GM23338 (cell line): Measurements from ENCODE around the gene OTUD3.

Source experiments
- CREB1 ChIP-seq: fragments of 250-450 bp; sonication (Bioruptor Pico); IDR thresholded peaks from 2 replicates; pipeline ENCODE4 v1.5.0; 2020; ENCODE audit warnings: low read depth, mild to moderate bottlenecking, moderate library complexity
- EZH2 ChIP-seq: fragments of 200-600 bp; sonication (generic); IDR thresholded peaks from one replicate; pipeline ENCODE4 v1.8.0; 2017; ENCODE audit warnings: antibody characterized with exemption, mild to moderate bottlenecking, low read depth; ENCODE audit not compliant: unreplicated experiment
- EZH2phosphoT487 ChIP-seq: fragments of 200-600 bp; sonication (generic); IDR thresholded peaks from one replicate; pipeline ENCODE4 v1.8.1; 2018; ENCODE audit warnings: antibody characterized with exemption; ENCODE audit not compliant: unreplicated experiment
- JUNB ChIP-seq: IDR thresholded peaks from one replicate; pipeline ENCODE4 v1.6.1; 2016; ENCODE audit warnings: antibody characterized with exemption; ENCODE audit not compliant: unreplicated experiment
- POLR2AphosphoS5 ChIP-seq: IDR thresholded peaks from 2 replicates; pipeline ENCODE4 v1.6.1; 2016; ENCODE audit warnings: antibody characterized with exemption, low read depth
- ZNF331 ChIP-seq: fragments of 250-450 bp; sonication (Bioruptor Pico); IDR thresholded peaks from 2 replicates; pipeline ENCODE4 v1.5.0; 2020; ENCODE audit warnings: low read depth, mild to moderate bottlenecking, moderate library complexity
- TF ChIP-seq, protein P1 (sequence below), 2 experiments: fragments of 200-600 bp in 1 of 2; sonication (generic) in 1 of 2; conservative IDR thresholded peaks; 2 replicates each; pipeline versions ENCODE4 v1.5.1 to v1.6.1; 2016 to 2017; ENCODE audit warnings: antibody characterized with exemption in 2 of 2, low read depth in 2 of 2, mild to moderate bottlenecking in 2 of 2, moderate library complexity in 1 of 2
- TF ChIP-seq, protein P2 (sequence below): IDR thresholded peaks from 2 replicates; pipeline ENCODE4 v1.6.1; 2016; ENCODE audit warnings: antibody characterized with exemption
- TF ChIP-seq, protein P3 (sequence below): fragments of 250-450 bp; sonication (Bioruptor Pico); IDR thresholded peaks from 2 replicates; pipeline ENCODE4 v1.5.0; 2020; ENCODE audit warnings: mild to moderate bottlenecking, moderate library complexity
- TF ChIP-seq, protein P4 (sequence below): IDR thresholded peaks from one replicate; pipeline ENCODE4 v1.6.1; 2018; ENCODE audit warnings: antibody characterized with exemption; ENCODE audit not compliant: unreplicated experiment

DNA sequence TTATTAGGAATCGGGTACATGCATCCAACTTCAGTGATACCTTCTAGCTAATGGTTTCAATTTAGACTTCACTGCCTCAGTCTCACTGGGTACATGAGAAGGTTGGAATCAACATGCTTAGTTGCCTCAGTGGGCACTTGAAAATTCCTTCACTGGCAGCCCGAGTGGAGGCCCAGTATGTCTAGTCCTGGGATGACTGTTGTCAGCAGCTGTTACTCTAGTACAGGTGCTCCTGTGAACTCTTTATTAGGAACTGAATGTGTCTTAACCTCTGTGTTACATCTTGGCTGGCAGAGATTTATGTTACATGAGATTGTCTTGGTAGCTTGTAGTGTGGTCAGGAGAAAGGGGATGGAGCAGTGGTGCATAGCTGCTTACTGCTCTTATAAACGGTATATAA lies 27.8 kb downstream of the OTUD3 start:
- TF ChIP-seq, protein P1, sequence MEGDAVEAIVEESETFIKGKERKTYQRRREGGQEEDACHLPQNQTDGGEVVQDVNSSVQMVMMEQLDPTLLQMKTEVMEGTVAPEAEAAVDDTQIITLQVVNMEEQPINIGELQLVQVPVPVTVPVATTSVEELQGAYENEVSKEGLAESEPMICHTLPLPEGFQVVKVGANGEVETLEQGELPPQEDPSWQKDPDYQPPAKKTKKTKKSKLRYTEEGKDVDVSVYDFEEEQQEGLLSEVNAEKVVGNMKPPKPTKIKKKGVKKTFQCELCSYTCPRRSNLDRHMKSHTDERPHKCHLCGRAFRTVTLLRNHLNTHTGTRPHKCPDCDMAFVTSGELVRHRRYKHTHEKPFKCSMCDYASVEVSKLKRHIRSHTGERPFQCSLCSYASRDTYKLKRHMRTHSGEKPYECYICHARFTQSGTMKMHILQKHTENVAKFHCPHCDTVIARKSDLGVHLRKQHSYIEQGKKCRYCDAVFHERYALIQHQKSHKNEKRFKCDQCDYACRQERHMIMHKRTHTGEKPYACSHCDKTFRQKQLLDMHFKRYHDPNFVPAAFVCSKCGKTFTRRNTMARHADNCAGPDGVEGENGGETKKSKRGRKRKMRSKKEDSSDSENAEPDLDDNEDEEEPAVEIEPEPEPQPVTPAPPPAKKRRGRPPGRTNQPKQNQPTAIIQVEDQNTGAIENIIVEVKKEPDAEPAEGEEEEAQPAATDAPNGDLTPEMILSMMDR (conservative IDR thresholded peaks at IDR 0.05; ENCODE audit: low read depth in 2 of 2), result no peak
- TF ChIP-seq JUNB (no peak), POLR2AphosphoS5 (no peak), EZH2 (no peak), EZH2phosphoT487 (no peak), CREB1 (CRISPR knock-in tag) (no peak), ZNF331 (CRISPR knock-in tag) (no peak)
- TF ChIP-seq, protein P2, sequence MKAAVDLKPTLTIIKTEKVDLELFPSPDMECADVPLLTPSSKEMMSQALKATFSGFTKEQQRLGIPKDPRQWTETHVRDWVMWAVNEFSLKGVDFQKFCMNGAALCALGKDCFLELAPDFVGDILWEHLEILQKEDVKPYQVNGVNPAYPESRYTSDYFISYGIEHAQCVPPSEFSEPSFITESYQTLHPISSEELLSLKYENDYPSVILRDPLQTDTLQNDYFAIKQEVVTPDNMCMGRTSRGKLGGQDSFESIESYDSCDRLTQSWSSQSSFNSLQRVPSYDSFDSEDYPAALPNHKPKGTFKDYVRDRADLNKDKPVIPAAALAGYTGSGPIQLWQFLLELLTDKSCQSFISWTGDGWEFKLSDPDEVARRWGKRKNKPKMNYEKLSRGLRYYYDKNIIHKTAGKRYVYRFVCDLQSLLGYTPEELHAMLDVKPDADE, result no peak
- TF ChIP-seq, protein P3, sequence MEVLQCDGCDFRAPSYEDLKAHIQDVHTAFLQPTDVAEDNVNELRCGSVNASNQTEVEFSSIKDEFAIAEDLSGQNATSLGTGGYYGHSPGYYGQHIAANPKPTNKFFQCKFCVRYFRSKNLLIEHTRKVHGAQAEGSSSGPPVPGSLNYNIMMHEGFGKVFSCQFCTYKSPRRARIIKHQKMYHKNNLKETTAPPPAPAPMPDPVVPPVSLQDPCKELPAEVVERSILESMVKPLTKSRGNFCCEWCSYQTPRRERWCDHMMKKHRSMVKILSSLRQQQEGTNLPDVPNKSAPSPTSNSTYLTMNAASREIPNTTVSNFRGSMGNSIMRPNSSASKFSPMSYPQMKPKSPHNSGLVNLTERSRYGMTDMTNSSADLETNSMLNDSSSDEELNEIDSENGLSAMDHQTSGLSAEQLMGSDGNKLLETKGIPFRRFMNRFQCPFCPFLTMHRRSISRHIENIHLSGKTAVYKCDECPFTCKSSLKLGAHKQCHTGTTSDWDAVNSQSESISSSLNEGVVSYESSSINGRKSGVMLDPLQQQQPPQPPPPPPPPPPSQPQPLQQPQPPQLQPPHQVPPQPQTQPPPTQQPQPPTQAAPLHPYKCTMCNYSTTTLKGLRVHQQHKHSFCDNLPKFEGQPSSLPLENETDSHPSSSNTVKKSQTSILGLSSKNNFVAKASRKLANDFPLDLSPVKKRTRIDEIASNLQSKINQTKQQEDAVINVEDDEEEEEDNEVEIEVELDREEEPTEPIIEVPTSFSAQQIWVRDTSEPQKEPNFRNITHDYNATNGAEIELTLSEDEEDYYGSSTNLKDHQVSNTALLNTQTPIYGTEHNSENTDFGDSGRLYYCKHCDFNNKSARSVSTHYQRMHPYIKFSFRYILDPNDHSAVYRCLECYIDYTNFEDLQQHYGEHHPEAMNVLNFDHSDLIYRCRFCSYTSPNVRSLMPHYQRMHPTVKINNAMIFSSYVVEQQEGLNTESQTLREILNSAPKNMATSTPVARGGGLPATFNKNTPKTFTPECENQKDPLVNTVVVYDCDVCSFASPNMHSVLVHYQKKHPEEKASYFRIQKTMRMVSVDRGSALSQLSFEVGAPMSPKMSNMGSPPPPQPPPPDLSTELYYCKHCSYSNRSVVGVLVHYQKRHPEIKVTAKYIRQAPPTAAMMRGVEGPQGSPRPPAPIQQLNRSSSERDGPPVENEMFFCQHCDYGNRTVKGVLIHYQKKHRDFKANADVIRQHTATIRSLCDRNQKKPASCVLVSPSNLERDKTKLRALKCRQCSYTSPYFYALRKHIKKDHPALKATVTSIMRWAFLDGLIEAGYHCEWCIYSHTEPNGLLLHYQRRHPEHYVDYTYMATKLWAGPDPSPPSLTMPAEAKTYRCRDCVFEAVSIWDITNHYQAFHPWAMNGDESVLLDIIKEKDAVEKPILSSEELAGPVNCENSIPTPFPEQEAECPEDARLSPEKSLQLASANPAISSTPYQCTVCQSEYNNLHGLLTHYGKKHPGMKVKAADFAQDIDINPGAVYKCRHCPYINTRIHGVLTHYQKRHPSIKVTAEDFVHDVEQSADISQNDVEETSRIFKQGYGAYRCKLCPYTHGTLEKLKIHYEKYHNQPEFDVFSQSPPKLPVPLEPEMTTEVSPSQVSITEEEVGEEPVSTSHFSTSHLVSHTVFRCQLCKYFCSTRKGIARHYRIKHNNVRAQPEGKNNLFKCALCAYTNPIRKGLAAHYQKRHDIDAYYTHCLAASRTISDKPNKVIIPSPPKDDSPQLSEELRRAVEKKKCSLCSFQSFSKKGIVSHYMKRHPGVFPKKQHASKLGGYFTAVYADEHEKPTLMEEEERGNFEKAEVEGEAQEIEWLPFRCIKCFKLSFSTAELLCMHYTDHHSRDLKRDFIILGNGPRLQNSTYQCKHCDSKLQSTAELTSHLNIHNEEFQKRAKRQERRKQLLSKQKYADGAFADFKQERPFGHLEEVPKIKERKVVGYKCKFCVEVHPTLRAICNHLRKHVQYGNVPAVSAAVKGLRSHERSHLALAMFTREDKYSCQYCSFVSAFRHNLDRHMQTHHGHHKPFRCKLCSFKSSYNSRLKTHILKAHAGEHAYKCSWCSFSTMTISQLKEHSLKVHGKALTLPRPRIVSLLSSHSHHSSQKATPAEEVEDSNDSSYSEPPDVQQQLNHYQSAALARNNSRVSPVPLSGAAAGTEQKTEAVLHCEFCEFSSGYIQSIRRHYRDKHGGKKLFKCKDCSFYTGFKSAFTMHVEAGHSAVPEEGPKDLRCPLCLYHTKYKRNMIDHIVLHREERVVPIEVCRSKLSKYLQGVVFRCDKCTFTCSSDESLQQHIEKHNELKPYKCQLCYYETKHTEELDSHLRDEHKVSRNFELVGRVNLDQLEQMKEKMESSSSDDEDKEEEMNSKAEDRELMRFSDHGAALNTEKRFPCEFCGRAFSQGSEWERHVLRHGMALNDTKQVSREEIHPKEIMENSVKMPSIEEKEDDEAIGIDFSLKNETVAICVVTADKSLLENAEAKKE (CRISPR knock-in tag), result no peak
- TF ChIP-seq, protein P4, sequence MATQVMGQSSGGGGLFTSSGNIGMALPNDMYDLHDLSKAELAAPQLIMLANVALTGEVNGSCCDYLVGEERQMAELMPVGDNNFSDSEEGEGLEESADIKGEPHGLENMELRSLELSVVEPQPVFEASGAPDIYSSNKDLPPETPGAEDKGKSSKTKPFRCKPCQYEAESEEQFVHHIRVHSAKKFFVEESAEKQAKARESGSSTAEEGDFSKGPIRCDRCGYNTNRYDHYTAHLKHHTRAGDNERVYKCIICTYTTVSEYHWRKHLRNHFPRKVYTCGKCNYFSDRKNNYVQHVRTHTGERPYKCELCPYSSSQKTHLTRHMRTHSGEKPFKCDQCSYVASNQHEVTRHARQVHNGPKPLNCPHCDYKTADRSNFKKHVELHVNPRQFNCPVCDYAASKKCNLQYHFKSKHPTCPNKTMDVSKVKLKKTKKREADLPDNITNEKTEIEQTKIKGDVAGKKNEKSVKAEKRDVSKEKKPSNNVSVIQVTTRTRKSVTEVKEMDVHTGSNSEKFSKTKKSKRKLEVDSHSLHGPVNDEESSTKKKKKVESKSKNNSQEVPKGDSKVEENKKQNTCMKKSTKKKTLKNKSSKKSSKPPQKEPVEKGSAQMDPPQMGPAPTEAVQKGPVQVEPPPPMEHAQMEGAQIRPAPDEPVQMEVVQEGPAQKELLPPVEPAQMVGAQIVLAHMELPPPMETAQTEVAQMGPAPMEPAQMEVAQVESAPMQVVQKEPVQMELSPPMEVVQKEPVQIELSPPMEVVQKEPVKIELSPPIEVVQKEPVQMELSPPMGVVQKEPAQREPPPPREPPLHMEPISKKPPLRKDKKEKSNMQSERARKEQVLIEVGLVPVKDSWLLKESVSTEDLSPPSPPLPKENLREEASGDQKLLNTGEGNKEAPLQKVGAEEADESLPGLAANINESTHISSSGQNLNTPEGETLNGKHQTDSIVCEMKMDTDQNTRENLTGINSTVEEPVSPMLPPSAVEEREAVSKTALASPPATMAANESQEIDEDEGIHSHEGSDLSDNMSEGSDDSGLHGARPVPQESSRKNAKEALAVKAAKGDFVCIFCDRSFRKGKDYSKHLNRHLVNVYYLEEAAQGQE, result no peak
